Thyroid gland (tissue), 4 donors: ENCODE data around the gene JPH2. TPM values are rescaled to one million over a fixed set of nuclear protein-coding genes. Genes with fewer than 3 reads are reported as not detected.

Experiments
- DNase-seq, 2 donors: peaks; one replicate each; pipeline ENCODE4 v3.0.0-alpha.2; 2019
- H3K27ac ChIP-seq, 3 donors: fragments of 200-600 bp; sonication (generic); 1 replicate in 2 of 3; 2 replicates in 1 of 3; pipeline ENCODE4 v1.5.1; 2016 to 2019; ENCODE audit warnings: mild to moderate bottlenecking in 1 of 3, moderate library complexity in 1 of 3
- H3K27me3 ChIP-seq: fragments of 200-600 bp; sonication (generic); one replicate; pipeline ENCODE4 v1.5.1; 2019
- H3K36me3 ChIP-seq, 2 donors: fragments of 200-600 bp; sonication (generic); one replicate each; pipeline ENCODE4 v1.5.1; 2016 to 2019
- H3K4me1 ChIP-seq, 2 donors: fragments of 200-600 bp; sonication (generic); one replicate each; pipeline ENCODE4 v1.5.1; 2017 to 2019
- H3K4me3 ChIP-seq, 3 donors: fragments of 200-600 bp; sonication (generic); replicated peaks in 1 of 3; 1 replicate in 2 of 3; 2 replicates in 1 of 3; pipeline ENCODE4 v1.5.1; 2016; ENCODE audit warnings: mild to moderate bottlenecking in 1 of 3
- H3K9me3 ChIP-seq: fragments of 200-600 bp; sonication (generic); one replicate; pipeline ENCODE4 v1.5.1; 2017
- POLR2A ChIP-seq, 2 donors: fragments of 450-650 bp; IDR thresholded peaks; one replicate each; pipeline ENCODE4 v1.6.1; 2017; ENCODE audit warnings: antibody characterized with exemption in 2 of 2, mild to moderate bottlenecking in 2 of 2, moderate library complexity in 1 of 2
- WGBS, 2 donors: methylation state at CpG; one replicate each; pipeline ENCODE4 v1.1.5; 2017; 5-methylcytosine and 5-hydroxymethylcytosine counted together
- intact Hi-C: fragments of 100-400 bp; cut with DNase I; formaldehyde crosslinking; loops from one replicate; pipeline ENCODE4 v1.15.1; 2023
- total RNA-seq, 4 donors: library from RNA; depleted of rRNA; stranded (reverse); fragments of >200 nt; gene quantifications; one replicate each; pipeline ENCODE4 v1.2.3, GENCODE V29; 2016
- TF ChIP-seq, protein P1 (sequence below), 6 experiments: fragments of 200-600 bp in 3 of 6; fragments of 450-650 bp in 3 of 6; sonication (generic) in 3 of 6; IDR thresholded peaks; one replicate each; pipeline ENCODE4 v1.5.1; 2016 to 2019; ENCODE audit warnings: antibody characterized with exemption in 6 of 6, mild to moderate bottlenecking in 2 of 6, inconsistent platforms in 1 of 6, moderate library complexity in 1 of 6

JPH2 gene
- total RNA-seq, 4 donors from 2014 or later: 0.67 to 2.3 (median 1.8) TPM

DNA sequence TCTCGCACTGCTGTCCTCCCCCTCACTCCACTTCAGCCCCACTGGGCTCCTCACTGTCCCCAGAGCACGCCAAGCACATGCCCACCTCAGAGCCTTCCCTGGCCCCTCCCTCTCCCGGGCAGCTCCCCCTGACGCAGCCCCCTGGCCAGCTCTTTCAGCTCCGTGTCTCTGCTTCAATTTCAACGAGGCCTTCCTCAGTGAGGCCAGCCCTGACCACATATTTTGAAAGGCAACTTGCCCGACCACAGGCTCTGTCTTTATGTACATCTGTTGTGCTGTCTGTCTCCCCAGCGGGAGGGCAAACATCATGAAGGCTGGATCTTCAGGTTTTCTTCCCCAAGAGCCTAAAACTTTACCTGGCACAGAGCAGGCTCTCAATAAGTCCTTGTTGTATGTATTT is 44.6 kb downstream of the JPH2 start:
- H3K27ac ChIP-seq: no peak overlapping the region
- no peaks in the 10 kb centered on the region for H3K27me3 ChIP-seq
- H3K4me3 ChIP-seq: no peak overlapping the region
- no peak for DNase-seq
- no peak for TF ChIP-seq POLR2A (IDR thresholded peaks at IDR 0.05)
- TF ChIP-seq, protein P1, sequence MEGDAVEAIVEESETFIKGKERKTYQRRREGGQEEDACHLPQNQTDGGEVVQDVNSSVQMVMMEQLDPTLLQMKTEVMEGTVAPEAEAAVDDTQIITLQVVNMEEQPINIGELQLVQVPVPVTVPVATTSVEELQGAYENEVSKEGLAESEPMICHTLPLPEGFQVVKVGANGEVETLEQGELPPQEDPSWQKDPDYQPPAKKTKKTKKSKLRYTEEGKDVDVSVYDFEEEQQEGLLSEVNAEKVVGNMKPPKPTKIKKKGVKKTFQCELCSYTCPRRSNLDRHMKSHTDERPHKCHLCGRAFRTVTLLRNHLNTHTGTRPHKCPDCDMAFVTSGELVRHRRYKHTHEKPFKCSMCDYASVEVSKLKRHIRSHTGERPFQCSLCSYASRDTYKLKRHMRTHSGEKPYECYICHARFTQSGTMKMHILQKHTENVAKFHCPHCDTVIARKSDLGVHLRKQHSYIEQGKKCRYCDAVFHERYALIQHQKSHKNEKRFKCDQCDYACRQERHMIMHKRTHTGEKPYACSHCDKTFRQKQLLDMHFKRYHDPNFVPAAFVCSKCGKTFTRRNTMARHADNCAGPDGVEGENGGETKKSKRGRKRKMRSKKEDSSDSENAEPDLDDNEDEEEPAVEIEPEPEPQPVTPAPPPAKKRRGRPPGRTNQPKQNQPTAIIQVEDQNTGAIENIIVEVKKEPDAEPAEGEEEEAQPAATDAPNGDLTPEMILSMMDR (IDR thresholded peaks at IDR 0.05): no peak
- H3K36me3 ChIP-seq: no peaks in the 10 kb centered on the region
- intact Hi-C loops: no loop called here
- no peaks in the 10 kb centered on the region for H3K9me3 ChIP-seq
- WGBS, 2 donors: 26 to 42% methylated on average over 8 of the region's 8 CpGs
- H3K4me1 ChIP-seq: peaks cover 0 to under 1% of the 10 kb centered on the region in 2 donors

- peaks cover 0 to 4% of the 10 kb centered on the region in 2 donors for H3K4me1 ChIP-seq
- no peak overlapping the region for H3K27ac ChIP-seq
Measured at GRCh38 chr20:44141873-44142272, 45.1 kb downstream of the JPH2 start.

DNA sequence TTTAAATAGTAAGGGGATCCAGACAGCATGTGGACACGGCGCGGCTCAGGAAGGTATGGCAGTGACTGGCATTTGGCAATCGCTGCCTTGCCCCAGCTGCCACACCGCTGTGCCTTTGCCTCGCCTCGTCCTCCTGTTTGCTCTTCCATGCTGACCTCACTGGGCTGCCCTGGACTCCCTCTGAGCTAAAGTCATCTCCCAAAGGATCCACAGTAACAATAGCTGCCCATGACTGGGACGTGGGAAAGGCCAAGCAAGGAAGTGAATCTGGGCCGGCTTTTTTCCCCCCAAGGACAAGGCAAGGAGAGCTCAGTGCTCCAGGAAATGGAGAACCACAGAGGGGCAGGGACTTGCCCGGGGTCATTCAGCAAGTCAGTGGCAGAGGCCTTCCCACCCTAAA is 48.1 kb downstream of the JPH2 start:
- DNase-seq: no peak
- Histone ChIP-seq H3K36me3 (no peaks in the 10 kb centered on the region), H3K4me1 (peaks cover 0 to 4% of the 10 kb centered on the region in 2 donors), H3K9me3 (no peaks in the 10 kb centered on the region), H3K4me3 (no peak overlapping the region), H3K27ac (no peak overlapping the region), H3K27me3 (no peaks in the 10 kb centered on the region)
- intact Hi-C loops: no loop called here
- WGBS, 2 donors: 71 to 73% methylated on average over 8 to 10 of the region's 10 CpGs
- no peak for TF ChIP-seq POLR2A (IDR thresholded peaks at IDR 0.05)
- TF ChIP-seq, protein P1 (IDR thresholded peaks at IDR 0.05): no peak

More at GRCh38 chr20:44141873-44142272, 45.1 kb downstream of the JPH2 start:
- Histone ChIP-seq H3K36me3 (no peaks in the 10 kb centered on the region), H3K9me3 (no peaks in the 10 kb centered on the region), H3K27me3 (no peaks in the 10 kb centered on the region), H3K4me3 (no peak overlapping the region)
- TF ChIP-seq, protein P1 (IDR thresholded peaks at IDR 0.05): no peak
- no peak for TF ChIP-seq POLR2A (IDR thresholded peaks at IDR 0.05)
- intact Hi-C loops: no loop called here
- WGBS, 2 donors: 85 to 86% methylated on average over 6 of the region's 6 CpGs
- no peak for DNase-seq

DNA sequence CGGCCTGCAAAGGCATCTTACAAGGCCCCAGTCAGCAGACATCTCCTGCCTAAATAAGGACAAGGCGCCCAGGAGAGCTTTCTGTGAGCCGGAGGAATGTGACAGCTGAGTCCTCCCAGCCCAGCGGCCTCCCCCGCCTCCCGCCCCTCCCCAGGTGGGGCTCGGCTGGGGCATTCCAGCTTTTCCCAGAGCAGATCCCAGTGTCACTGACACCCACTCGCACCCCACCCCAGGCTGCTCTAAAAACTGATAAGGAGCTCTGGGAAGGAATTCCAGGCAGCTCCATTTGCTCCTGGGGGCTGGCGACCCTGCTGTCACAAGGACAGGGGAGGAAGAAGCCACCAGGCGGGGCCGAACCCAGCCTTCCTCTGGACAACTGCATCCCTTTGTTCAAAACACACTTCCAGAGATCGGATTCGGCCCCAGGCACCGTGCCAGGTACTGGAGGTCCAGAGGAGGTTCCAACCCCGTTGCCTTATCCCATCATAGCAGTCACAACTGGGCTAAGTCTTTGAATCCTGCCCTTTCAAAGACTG is 49.7 kb downstream of the JPH2 start:
- no peaks in the 10 kb centered on the region for H3K27me3 ChIP-seq
- no peaks in the 10 kb centered on the region for H3K9me3 ChIP-seq
- DNase-seq: peak in 1 of 2 donors; percentile 15
- H3K4me3 ChIP-seq: no peak overlapping the region
- H3K27ac ChIP-seq: no peak overlapping the region
- H3K4me1 ChIP-seq: peaks cover 0 to 4% of the 10 kb centered on the region in 2 donors
- TF ChIP-seq, protein P1 (IDR thresholded peaks at IDR 0.05): no peak
- no peak for TF ChIP-seq POLR2A (IDR thresholded peaks at IDR 0.05)
- H3K36me3 ChIP-seq: no peaks in the 10 kb centered on the region
- intact Hi-C loops: no loop called here
- 16 to 19% methylated on average over 8 to 10 of the region's 15 CpGs for WGBS, 2 donors

DNA sequence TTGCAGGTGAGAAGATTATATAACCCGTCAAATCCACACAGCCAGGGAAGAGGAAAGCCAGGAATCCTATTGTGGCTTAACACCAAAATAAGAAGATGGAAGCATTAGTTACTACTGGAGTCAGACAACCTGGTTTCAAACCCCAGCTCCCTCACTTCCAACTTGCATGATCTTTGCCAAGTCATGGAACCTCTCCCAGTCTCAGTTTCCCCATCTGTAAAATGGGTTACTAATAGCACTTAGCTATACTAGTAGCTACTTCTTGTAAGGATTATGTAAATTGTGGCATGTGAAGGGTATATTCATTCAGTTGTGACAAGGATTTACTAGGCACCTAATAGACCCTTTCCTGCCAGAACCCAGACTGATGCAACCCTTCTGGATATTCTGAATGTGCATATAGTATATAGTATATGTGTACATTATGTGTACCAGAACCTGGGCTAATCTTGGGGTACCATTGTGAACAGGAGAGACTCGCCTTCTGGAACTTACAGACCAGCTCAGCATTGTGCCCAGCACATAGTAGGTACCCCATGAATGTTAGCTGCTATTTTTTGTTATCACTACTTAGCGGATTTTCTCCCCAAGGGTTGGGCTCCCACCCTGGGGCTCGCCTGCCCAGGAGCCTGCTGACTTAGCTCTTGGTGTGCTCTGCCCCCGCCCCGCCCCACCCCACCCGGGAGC is 50.3 kb downstream of the JPH2 start:
- H3K9me3 ChIP-seq: no peaks in the 10 kb centered on the region
- no peak overlapping the region for H3K4me3 ChIP-seq
- intact Hi-C loops: no loop called here
- no peaks in the 10 kb centered on the region for H3K27me3 ChIP-seq
- no peak for TF ChIP-seq POLR2A (IDR thresholded peaks at IDR 0.05)
- TF ChIP-seq, protein P1 (IDR thresholded peaks at IDR 0.05): no peak
- H3K4me1 ChIP-seq: peaks cover 0 to 4% of the 10 kb centered on the region in 2 donors
- DNase-seq: no peak
- no peaks in the 10 kb centered on the region for H3K36me3 ChIP-seq
- WGBS, 2 donors: 40 to 55% methylated on average over 7 of the region's 7 CpGs
- no peak overlapping the region for H3K27ac ChIP-seq
